ENCODE data around the gene MAT2B. TPM values are rescaled to one million over a fixed set of nuclear protein-coding genes. Genes with fewer than 3 reads are reported as not detected.

The MAT2B gene
- total and polyA plus RNA-seq, 2 of the 13 experiments (the other 11 are each of a cell fraction or from before 2014, with no cell fraction given), result 20.2 to 37.1 TPM

GRCh38 chr5:163459819-163460561 lies 45.4 kb upstream of the MAT2B start, which contains the start of gene NUDCD2 (continued):
- peak; percentile 85 for TF ChIP-seq ZNF142 (CRISPR knock-in tag; IDR thresholded peaks at IDR 0.05)
- TF ChIP-seq CENPBD1 (CRISPR knock-in tag; IDR thresholded peaks at IDR 0.05; ENCODE audit: borderline replicate concordance, low read depth), result no peak; the same call in 1 of the 2 replicates
- peak; percentile 83 for TF ChIP-seq ARNT2 (CRISPR knock-in tag; IDR thresholded peaks at IDR 0.05; ENCODE audit: low read depth)
- TF ChIP-seq EEA1 (CRISPR knock-in tag; IDR thresholded peaks at IDR 0.05; ENCODE audit: borderline replicate concordance), result peak; percentile 92; the same call in 1 of the 2 replicates
- peak; percentile 91 for TF ChIP-seq POLR2AphosphoS5 (IDR thresholded peaks at IDR 0.05; ENCODE audit: low read depth, low read length)
- TF ChIP-seq FOXP1 (IDR thresholded peaks at IDR 0.05), result no peak
- no peak for TF ChIP-seq FOXP1 (CRISPR knock-in tag; IDR thresholded peaks at IDR 0.05)
- no peak for TF ChIP-seq TRIM22 (IDR thresholded peaks at IDR 0.05)
- TF ChIP-seq ZFAT (CRISPR knock-in tag; conservative IDR thresholded peaks at IDR 0.05), result no peak
- TF ChIP-seq SPEN (CRISPR knock-in tag; IDR thresholded peaks at IDR 0.05; ENCODE audit: low read depth), result peak; percentile 81
- peak; percentile 59; the same call in 1 of the 2 replicates for TF ChIP-seq RAD21 (CRISPR knock-in tag; IDR thresholded peaks at IDR 0.05)
- peak; percentile 79; the same call in 1 of the 2 replicates for TF ChIP-seq SMAD3 (CRISPR knock-in tag; IDR thresholded peaks at IDR 0.05)
- TF ChIP-seq ZKSCAN8 (CRISPR knock-in tag; IDR thresholded peaks at IDR 0.05; ENCODE audit: borderline replicate concordance), result no peak
- peak; percentile 63; the same call in 1 of the 2 replicates for TF ChIP-seq GPN1 (CRISPR knock-in tag; IDR thresholded peaks at IDR 0.05; ENCODE audit: borderline replicate concordance)
- peak; percentile 95; the same call in 1 of the 2 replicates for TF ChIP-seq SNAPC2 (CRISPR knock-in tag; IDR thresholded peaks at IDR 0.05)
- no peak for TF ChIP-seq ZNF629 (CRISPR knock-in tag; conservative IDR thresholded peaks at IDR 0.05)
- TF ChIP-seq ATF7-NPFF (CRISPR knock-in tag; IDR thresholded peaks at IDR 0.05; ENCODE audit: low read depth), result peak; percentile 82
- TF ChIP-seq KAT2B (IDR thresholded peaks at IDR 0.05; ENCODE audit: borderline replicate concordance, low read depth, low read length), result no peak
- no peak; the same call in none of the 2 replicates for TF ChIP-seq TARDBP (CRISPR knock-in tag; IDR thresholded peaks at IDR 0.05)
- no peak for TF ChIP-seq SNAI1 (CRISPR knock-in tag; IDR thresholded peaks at IDR 0.05; ENCODE audit: borderline replicate concordance)
- no peak for TF ChIP-seq CSRNP2 (CRISPR knock-in tag; conservative IDR thresholded peaks at IDR 0.05; ENCODE audit: low read depth)
- no peak for TF ChIP-seq ZNF432 (CRISPR knock-in tag; IDR thresholded peaks at IDR 0.05; ENCODE audit: borderline replicate concordance)
